SK-N-MC (cell line): ENCODE results near the gene CENPT.

ENCODE experiments used
- DNase-seq: peaks from one replicate; pipeline ENCODE4 v3.0.0-alpha.2; 2011; ENCODE audit warnings: low read depth, low spot score
- H3K27ac ChIP-seq: fragments of 200-600 bp; sonication (generic); 2 replicates; pipeline ENCODE4 v1.5.1; 2016; ENCODE audit warnings: mixed run types
- H3K36me3 ChIP-seq: fragments of 200-600 bp; sonication (generic); 2 replicates; pipeline ENCODE4 v1.6.1; 2017; ENCODE audit warnings: antibody characterized with exemption, low read length, mixed read lengths; ENCODE audit not compliant: insufficient read depth
- H3K4me3 ChIP-seq: fragments of 200-600 bp; sonication (generic); 2 replicates; pipeline ENCODE4 v1.5.1; 2016
- H3K9ac ChIP-seq: fragments of 200-600 bp; sonication (generic); 2 replicates; pipeline ENCODE4 v1.8.0; 2017; ENCODE audit warnings: mixed run types, mixed read lengths; ENCODE audit not compliant: insufficient read length
- H3K9me3 ChIP-seq: fragments of 200-600 bp; sonication (generic); 2 replicates; pipeline ENCODE4 v1.6.1; 2017; ENCODE audit warnings: low read depth, mild to moderate bottlenecking, antibody characterized with exemption, low read length, moderate library complexity, mixed read lengths
- EZH2 ChIP-seq: fragments of 200-600 bp; sonication (generic); IDR thresholded peaks from one replicate; pipeline ENCODE4 v1.6.1; 2017; ENCODE audit warnings: antibody characterized with exemption
- FOXP2 ChIP-seq: optimal IDR thresholded peaks from 2 replicates; pipeline ENCODE3; 2011; ENCODE audit warnings: mild to moderate bottlenecking, moderate library complexity; ENCODE audit not compliant: insufficient read depth; ENCODE audit errors: extremely low read length, control extremely low read depth
- POLR2AphosphoS5 ChIP-seq: IDR thresholded peaks from 2 replicates; pipeline ENCODE4 v1.6.1; 2012; ENCODE audit warnings: mild to moderate bottlenecking, low read depth, low read length, borderline replicate concordance

CENPT gene

DNA sequence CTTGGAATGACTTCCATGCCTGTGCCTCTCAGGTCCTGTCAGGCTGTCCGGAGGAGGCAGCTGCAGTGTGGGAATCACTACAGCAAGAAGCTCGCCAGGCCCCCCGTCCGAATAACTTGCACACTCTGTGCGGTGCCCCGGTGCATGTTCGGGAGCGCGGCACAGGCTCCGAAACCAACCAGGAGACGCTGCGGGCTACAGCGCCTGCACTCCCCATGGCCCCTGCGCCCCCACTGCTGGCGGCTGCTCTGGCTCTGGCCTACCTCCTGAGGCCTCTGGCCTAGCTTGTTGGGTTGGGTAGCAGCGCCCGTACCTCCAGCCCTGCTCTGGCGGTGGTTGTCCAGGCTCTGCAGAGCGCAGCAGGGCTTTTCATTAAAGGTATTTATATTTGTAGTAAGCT is 38.5 kb upstream of the CENPT start:
- no peak for DNase-seq
- TF ChIP-seq POLR2AphosphoS5: no peak
- Histone ChIP-seq H3K4me3 (no peak overlapping the region), H3K9ac (no peak overlapping the region), H3K27ac (no peak overlapping the region), H3K9me3 (no peaks in the 10 kb centered on the region), H3K36me3 (peaks cover 7% of the 10 kb centered on the region; the same call in 1 of the 2 replicates)

DNA sequence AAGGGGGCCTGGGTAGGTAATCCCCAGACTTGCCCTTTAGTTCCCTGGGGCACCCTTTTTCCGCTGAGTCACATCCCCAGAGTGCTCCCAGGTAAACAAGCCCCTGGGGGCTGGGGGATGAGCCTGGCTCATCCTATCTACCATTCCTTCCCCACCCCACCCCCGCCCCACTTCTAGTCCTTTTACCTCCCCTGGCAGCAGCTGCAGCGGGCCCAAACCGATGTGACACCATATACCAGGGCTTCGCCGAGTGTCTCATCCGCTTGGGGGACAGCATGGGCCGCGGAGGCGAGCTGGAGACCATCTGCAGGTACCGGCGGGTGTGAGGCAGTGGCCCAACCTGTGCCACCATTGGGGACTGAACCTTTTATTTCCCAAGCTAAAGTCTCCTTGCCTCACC is 38.1 kb upstream of the CENPT start:
- Histone ChIP-seq H3K9me3 (no peaks in the 10 kb centered on the region), H3K27ac (no peak overlapping the region), H3K36me3 (peaks cover 7% of the 10 kb centered on the region; the same call in 1 of the 2 replicates), H3K9ac (no peak overlapping the region), H3K4me3 (no peak overlapping the region)
- no peak for TF ChIP-seq POLR2AphosphoS5
- TF ChIP-seq EZH2: no peak
- TF ChIP-seq FOXP2: no peak
- DNase-seq: no peak

DNA sequence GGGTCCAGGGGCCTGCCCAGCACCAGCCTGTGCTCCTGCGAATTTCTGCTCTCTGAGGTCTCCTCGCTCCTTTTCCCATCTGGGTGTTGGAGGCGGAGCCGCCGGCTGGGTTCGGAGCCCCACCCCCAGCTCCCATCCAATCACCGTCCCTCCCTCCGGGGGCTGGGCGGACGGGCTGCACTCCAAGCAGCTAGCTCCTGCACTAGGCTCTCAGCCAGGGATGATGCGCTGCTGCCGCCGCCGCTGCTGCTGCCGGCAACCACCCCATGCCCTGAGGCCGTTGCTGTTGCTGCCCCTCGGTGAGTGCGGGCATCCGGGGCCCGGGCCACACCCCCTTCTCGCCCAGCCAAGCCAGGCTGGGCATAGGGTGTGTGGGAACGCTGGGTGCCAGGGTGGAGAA is 37.2 kb upstream of the CENPT start, which contains the start of gene NRN1L:
Gene NRN1L (plus strand): TSS at position 202 of the 400 bp plus-strand sequence. CDS start 19 bp downstream, at position 221.
- peaks cover 7% of the 10 kb centered on the region; the same call in 1 of the 2 replicates for H3K36me3 ChIP-seq

DNA sequence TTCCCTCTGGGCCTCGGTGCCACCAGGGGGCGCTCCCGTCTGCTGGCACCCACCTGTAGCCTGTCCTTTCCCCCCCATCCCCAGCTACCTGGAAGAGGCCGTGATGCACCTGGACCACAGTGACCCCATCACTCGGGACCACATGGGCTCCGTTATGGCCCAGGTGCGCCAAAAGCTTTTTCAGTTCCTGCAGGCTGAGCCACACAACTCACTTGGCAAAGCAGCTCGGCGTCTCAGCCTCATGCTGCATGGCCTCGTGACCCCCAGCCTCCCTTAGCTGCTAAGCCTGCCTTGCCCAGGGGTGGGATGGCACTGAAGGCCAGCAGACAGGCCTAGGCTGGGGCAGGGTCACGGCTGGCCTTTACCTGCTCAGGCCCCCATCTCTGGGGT is 36.4 kb upstream of the CENPT start:
- H3K9ac ChIP-seq: no peak overlapping the region
- no peaks in the 10 kb centered on the region for H3K9me3 ChIP-seq
- TF ChIP-seq POLR2AphosphoS5: no peak
- no peak for TF ChIP-seq FOXP2
- TF ChIP-seq EZH2: no peak
- H3K27ac ChIP-seq: no peak overlapping the region
- peaks cover 11% of the 10 kb centered on the region; the same call in 1 of the 2 replicates for H3K36me3 ChIP-seq
- DNase-seq: no peak
- no peak overlapping the region for H3K4me3 ChIP-seq

More for the DNA sequence above, 37.2 kb upstream of the CENPT start, which contains the start of gene NRN1L:
- H3K27ac ChIP-seq: no peak within 1 kb of the TSS
- DNase-seq: no peak
- H3K9me3 ChIP-seq: no peaks in the 10 kb centered on the region
- H3K9ac ChIP-seq: no peak within 1 kb of the TSS
- no peak within 1 kb of the TSS for H3K4me3 ChIP-seq
- TF ChIP-seq EZH2 (no peak), POLR2AphosphoS5 (no peak), FOXP2 (no peak)

DNA sequence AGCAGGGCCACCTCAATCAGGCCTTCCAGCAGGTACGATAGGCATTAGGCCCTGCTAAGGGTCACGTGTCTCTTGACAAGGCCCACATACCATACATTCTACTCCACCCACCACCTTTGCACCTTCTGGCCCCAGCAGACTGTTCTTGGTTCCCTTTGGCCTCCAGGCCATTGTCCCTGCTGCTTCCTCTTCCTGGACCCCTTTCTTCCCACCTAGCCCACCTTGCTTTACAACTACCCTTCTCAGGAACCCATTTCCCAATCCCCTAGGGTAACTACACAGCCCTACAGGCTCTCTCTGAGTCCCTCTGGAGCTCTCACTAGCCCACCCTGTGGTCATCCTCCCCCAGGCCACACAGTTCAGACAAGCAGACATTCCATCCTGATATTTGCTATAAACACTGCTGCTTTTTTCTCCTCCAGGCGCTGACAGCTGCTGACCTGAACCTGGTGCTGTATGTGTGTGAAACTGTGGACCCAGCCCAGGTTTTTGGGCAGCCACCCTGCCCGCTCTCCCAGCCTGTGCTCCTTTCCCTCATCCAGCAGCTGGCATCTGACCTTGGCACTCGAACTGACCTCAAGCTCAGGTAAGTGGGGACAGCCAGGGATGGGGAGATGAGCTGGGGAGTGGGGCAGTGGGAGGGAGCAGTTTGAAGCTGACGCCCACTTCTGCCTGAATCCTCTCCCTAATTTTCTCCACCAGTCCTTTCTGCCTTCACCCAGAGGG is 35.8 kb upstream of the CENPT start:
- Histone ChIP-seq H3K9me3 (no peaks in the 10 kb centered on the region), H3K9ac (no peak overlapping the region), H3K4me3 (no peak overlapping the region), H3K36me3 (peaks cover 11% of the 10 kb centered on the region; the same call in 1 of the 2 replicates), H3K27ac (no peak overlapping the region)
- no peak for TF ChIP-seq POLR2AphosphoS5
- TF ChIP-seq FOXP2: no peak
- TF ChIP-seq EZH2: no peak
- DNase-seq: no peak

DNA sequence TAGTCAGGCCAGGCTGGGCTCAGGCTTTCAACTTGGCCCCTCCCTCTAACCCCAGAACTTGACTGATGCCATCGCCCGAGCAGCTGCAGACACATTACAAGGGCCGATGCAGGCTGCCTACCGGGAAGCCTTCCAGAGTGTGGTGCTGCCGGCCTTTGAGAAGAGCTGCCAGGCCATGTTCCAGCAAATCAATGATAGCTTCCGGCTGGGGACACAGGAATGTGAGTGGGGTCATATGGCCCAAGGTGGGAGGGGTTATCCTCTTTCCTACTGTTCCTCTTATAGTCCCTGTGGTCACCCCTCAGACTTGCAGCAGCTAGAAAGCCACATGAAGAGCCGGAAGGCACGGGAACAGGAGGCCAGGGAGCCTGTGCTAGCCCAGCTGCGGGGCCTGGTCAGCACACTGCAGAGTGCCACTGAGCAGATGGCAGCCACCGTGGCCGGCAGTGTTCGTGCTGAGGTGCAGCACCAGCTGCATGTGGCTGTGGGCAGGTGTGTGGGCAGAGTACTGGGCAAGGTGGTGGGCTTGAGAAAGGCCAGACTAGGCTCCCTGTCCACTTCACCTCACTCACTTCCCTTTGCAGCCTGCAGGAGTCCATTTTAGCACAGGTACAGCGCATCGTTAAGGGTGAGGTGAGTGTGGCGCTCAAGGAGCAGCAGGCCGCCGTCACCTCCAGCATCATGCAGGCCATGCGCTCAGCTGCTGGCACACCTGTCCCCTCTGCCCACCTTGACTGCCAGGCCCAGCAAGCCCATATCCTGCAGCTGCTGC is 35.1 kb upstream of the CENPT start:
- H3K4me3 ChIP-seq: no peak overlapping the region
- DNase-seq: no peak
- peaks cover 11% of the 10 kb centered on the region; the same call in 1 of the 2 replicates for H3K36me3 ChIP-seq
- no peak overlapping the region for H3K9ac ChIP-seq
- no peak for TF ChIP-seq FOXP2
- no peak for TF ChIP-seq EZH2
- no peak for TF ChIP-seq POLR2AphosphoS5
- H3K27ac ChIP-seq: no peak overlapping the region
- H3K9me3 ChIP-seq: no peaks in the 10 kb centered on the region

DNA sequence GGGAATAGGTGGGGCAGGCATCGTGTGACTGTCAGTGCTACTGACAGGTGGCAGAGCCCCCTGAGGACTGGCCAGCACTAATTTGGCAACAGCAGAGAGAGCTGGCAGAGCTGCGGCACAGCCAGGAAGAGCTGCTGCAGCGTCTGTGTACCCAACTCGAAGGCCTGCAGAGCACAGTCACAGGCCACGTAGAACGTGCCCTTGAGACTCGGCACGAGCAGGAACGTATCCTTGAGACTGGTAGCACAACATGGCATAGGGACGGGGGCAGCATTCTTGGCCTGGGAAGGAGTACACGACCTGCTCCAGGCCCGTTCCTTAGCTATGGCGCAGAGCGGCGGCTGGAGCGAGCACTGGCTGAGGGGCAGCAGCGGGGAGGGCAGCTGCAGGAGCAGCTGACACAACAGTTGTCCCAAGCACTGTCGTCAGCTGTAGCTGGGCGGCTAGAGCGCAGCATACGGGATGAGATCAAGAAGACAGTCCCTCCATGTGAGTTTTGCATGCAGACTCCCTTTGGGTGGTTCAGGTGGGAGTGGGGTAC is 34.2 kb upstream of the CENPT start:
- H3K36me3 ChIP-seq: peaks cover 11% of the 10 kb centered on the region; the same call in 1 of the 2 replicates
- no peak for TF ChIP-seq EZH2
- no peak for TF ChIP-seq FOXP2
- no peak for TF ChIP-seq POLR2AphosphoS5

DNA sequence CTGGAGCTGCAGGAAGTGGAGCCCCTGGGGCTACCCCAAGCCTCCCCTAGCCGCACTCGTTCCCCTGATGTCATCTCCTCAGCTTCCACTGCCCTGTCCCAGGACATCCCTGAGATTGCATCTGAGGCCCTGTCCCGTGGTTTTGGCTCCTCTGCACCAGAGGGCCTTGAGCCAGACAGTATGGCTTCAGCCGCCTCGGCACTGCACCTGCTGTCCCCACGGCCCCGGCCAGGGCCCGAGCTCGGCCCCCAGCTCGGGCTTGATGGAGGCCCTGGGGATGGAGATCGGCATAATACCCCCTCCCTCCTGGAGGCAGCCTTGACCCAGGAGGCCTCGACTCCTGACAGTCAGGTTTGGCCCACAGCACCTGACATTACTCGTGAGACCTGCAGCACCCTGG is 33.1 kb upstream of the CENPT start:
- no peak for DNase-seq
- Histone ChIP-seq H3K9ac (no peak overlapping the region), H3K27ac (no peak overlapping the region), H3K9me3 (no peaks in the 10 kb centered on the region), H3K36me3 (peaks cover 11% of the 10 kb centered on the region; the same call in 1 of the 2 replicates), H3K4me3 (no peak overlapping the region)
- no peak for TF ChIP-seq POLR2AphosphoS5
- no peak for TF ChIP-seq FOXP2
- TF ChIP-seq EZH2: no peak

More for the DNA sequence above, 34.2 kb upstream of the CENPT start:
- no peak for DNase-seq
- Histone ChIP-seq H3K4me3 (no peak overlapping the region), H3K9me3 (no peaks in the 10 kb centered on the region), H3K9ac (no peak overlapping the region), H3K27ac (no peak overlapping the region)
